LNCAP (cell line): ENCODE data around the gene PKNOX2.

Experiments used
- TF ChIP-seq, protein P1 (sequence below): fragments of 450-650 bp; IDR thresholded peaks from 2 replicates; pipeline ENCODE4 v1.5.1; 2017; ENCODE audit warnings: mild to moderate bottlenecking

Gene PKNOX2

DNA sequence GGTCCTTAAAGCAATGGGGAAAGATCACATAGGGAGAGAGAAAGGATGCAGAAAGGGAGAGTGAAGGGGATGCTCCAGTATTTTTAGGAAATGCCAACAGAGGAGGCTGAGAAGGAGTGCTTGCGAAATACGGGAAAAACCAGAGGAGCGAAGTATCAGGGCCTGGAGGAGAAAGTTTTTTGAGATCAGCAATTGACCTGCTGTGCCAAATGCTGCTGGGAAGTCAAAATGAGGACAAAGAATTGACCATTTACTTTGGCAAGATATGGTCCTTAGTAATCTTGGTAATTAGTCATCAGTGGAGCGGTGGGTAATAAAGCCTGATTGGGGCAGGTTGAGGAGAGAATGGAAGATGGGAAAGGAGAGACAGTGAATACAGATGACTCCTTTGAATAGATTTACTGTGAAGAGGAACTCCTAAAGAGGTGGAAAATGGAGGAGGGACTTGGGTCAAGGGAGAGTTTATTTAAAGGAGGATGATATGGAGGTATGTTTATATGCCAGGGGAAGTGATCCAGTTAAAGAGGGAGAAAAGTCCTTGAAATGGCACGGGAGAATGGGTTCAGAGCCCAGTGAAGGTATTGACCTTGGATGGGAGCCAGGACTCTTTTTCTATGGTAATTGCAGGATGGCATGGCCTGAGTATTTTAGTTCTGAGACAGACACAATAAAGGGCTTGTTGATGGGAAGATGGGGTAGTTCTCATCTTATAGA lies 111.5 kb downstream of the PKNOX2 start:
- TF ChIP-seq, protein P1, sequence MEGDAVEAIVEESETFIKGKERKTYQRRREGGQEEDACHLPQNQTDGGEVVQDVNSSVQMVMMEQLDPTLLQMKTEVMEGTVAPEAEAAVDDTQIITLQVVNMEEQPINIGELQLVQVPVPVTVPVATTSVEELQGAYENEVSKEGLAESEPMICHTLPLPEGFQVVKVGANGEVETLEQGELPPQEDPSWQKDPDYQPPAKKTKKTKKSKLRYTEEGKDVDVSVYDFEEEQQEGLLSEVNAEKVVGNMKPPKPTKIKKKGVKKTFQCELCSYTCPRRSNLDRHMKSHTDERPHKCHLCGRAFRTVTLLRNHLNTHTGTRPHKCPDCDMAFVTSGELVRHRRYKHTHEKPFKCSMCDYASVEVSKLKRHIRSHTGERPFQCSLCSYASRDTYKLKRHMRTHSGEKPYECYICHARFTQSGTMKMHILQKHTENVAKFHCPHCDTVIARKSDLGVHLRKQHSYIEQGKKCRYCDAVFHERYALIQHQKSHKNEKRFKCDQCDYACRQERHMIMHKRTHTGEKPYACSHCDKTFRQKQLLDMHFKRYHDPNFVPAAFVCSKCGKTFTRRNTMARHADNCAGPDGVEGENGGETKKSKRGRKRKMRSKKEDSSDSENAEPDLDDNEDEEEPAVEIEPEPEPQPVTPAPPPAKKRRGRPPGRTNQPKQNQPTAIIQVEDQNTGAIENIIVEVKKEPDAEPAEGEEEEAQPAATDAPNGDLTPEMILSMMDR = no peak

DNA sequence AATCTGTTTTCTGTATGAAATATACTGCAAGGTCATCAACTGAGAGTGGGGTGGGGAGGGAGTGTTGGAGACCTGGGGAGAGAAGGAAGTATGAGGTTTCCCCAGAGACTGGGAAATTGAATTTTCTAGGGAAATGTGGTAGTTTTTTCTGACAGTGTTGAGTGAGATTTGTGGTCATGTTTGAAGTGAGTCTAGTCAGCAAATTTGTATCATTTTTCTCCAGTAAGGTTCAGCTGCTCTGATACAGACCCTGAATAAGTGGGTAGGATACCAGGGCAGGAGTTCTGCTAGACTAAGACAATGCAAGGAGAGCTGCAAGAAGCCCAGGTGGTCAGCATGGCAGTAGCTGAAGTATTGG lies 112.0 kb downstream of the PKNOX2 start:
- TF ChIP-seq, protein P1 = no peak

DNA sequence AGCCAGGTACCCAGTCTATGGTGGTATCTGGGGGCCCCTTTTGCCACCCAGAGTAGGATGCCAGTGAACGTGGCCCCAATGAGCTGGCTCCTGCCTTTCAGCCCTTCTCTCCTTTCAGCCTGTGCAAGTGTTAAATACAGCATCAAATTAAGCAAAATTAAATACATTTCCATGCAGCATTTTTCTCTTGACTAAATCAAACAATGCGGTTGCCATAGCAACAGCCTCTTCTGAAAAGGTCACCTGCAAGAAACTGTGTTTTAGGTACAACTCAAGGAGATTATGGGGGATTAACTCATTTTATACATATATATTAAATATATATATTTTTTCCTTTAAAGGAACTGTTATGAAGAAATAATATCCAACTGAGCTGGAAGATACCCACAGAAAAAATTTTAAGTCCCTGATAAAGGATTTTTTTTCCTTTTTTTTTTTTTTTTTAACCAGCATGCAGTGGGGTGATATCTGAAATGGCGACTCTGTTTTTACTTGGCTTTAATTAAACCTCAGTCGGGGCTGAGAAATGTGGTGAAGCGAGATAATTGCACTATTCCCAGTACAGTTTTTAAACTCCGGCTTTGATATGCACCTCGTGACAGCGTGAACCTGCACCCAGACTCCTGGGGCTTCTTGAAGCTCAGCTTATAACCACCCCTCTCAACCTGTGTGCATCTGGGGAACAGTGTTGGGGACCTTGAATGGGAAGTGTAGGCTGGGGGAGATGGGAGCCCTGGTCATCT lies 115.3 kb downstream of the PKNOX2 start:
- TF ChIP-seq, protein P1 = no peak

DNA sequence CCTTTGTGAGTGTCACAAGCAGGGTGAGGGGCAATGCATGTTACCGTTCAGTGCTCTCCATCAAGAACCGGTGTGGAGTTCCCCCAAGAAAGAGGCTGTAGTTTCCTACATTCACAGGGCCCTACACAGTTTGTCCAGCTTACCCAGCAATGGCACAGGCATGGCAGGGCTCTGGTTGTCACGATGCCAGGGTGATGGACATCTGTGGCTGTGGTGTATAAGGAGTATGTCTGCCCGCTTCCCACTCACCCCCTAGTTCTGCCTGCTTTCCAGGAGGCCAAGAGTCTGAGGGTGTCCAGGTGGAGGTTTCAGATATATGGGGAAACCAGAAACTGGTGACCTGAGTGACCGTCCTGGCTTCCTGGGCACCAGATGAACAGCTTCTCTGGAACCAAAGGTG lies 116.1 kb downstream of the PKNOX2 start:
- TF ChIP-seq, protein P1 = no peak

DNA sequence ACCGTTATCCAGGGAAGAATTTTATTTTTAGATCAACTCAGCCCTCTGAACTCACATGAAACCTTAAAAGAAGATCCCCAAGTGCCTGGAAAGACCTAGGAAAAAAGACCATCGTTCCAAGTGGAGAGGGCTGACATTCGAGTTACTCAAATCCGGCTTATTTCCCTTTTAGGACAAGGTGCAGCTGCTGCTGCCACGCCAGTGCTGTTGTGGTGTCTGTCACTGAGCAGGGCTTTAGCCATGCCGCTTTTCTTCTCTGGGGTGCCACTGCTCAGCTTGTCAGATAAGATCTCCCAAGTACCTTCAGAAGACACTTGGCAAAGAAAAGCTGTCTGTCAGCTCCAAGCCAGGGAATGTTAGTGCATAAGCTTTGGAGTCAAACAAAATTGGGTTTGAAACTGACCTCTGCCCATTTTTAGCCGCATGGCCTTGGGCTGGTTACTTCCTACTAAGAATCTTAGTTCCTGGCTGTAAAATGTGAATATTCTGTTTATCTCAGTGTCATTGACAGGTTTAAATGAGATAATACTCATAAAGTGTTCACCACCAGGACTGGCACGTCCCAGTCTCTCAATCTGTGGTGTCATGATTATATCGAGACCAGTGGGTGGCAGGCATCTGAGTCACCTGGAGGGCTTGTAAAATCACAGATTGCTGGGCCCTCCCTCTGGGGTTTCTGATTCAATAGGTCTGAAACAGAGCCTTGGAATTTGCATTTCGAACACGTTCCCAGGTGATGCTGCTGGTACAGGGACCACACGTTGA lies 117.5 kb downstream of the PKNOX2 start:
- TF ChIP-seq, protein P1 = no peak

DNA sequence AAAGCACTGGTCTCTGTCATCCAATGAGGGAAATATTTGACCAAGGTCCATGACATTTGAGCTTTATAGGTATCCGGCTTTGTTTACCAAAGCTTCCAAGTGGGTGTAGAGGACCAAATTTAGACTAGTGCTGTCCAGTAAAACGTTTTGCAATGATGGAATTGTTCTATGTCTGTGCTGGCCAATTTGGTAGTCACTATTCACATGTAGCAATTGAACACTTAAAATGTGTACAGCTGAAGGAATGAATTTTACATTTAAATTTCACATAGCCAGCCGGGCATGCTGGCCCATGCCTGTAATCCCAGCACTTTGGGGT lies 118.0 kb downstream of the PKNOX2 start:
- TF ChIP-seq, protein P1 = no peak

DNA sequence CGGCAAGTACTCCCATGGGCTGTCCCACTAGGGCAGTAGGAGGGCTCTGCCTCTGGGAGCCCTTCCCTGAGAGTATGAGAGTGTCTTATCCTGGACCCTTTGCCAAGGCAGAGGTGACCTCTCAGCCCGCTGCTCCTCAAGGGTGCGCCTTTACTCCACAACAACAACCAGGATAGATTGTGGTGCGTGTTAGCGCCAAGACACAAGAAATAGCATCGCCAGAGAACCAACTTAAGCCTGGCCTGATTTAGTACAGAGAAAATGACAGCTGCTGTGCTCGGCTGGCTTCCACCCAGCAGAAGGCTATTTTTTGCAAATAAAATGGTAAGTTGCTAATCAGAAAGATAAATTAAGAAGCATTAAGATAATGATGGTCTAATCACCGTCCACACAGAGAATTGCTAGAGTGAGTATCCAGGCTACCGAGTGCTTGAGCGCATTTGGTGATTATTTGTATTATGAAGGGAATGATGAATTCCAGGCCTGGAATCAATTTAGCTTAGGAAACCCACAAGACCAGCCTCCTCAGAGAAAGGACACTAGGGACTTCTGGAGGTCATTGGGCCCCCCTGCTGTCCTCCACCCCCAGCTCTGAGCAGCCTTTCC lies 119.8 kb downstream of the PKNOX2 start:
- TF ChIP-seq, protein P1 = no peak
